GM20431 (cell line): ENCODE data around the gene OVOL2.
"Not testable (repeated sequence)": the region's sequence is repeated elsewhere in the genome, so short reads cannot be mapped to it uniquely, and the experiment has no call there.

Experiments
- in situ Hi-C: fragments of 300-500 bp; cut with MseI, MboI; formaldehyde crosslinking; loops from one replicate; pipeline ENCODE4 v1.15.0; 2020; ENCODE audit warnings: low sequenced_read_pairs; ENCODE audit not compliant: unreplicated experiment

OVOL2 gene

GRCh38 chr20:18058661-18059467 lies 1.1 kb upstream of the OVOL2 start:
- in situ Hi-C loops: no loop called here

- in situ Hi-C loops: no loop called here
These were observed 256 bp upstream of the OVOL2 start for GRCh38 chr20:18057994-18058349.

GRCh38 chr20:18056174-18057100 lies 1.3 kb downstream of the OVOL2 start:
- in situ Hi-C loops: no loop called here

- in situ Hi-C loops: no loop called here
These were observed 2.5 kb downstream of the OVOL2 start for GRCh38 chr20:18055261-18055660.

GRCh38 chr20:18052856-18053255 lies 4.9 kb downstream of the OVOL2 start:
- in situ Hi-C loops: no loop called here

GRCh38 chr20:18050628-18051027 lies 7.1 kb downstream of the OVOL2 start:
- in situ Hi-C loops: no loop called here

- in situ Hi-C loops: no loop called here
These were observed 9.5 kb downstream of the OVOL2 start for GRCh38 chr20:18048176-18048575.

GRCh38 chr20:18046535-18046934 lies 11.2 kb downstream of the OVOL2 start:
- in situ Hi-C loops: no loop called here

- in situ Hi-C loops: no loop called here
These were observed 15.5 kb downstream of the OVOL2 start for GRCh38 chr20:18042229-18042628.

GRCh38 chr20:18041462-18041861 lies 16.3 kb downstream of the OVOL2 start:
- in situ Hi-C loops: no loop called here

- in situ Hi-C loops: no loop called here
These were observed 18.7 kb downstream of the OVOL2 start for GRCh38 chr20:18039063-18039462.

GRCh38 chr20:18034039-18034438 lies 23.7 kb downstream of the OVOL2 start:
- in situ Hi-C loops: no loop called here

- in situ Hi-C loops: no loop called here
These were observed 24.5 kb downstream of the OVOL2 start for GRCh38 chr20:18032977-18033892.

GRCh38 chr20:18031888-18032509 lies 25.7 kb downstream of the OVOL2 start:
- in situ Hi-C loops: no loop called here

- in situ Hi-C loops: no loop called here
These were observed 26.7 kb downstream of the OVOL2 start for GRCh38 chr20:18031050-18031449.

GRCh38 chr20:18030020-18030419 lies 27.7 kb downstream of the OVOL2 start:
- in situ Hi-C loops: no loop called here

- in situ Hi-C loops: not testable (repeated sequence)
These were observed 30.7 kb downstream of the OVOL2 start for GRCh38 chr20:18027011-18027410.

- in situ Hi-C loops: no loop called here
These were observed 33.0 kb downstream of the OVOL2 start for GRCh38 chr20:18024606-18025127.

- in situ Hi-C loops: no loop called here
These were observed 36.8 kb downstream of the OVOL2 start for GRCh38 chr20:18020931-18021330.
